Endothelial cell (in vitro differentiated cells): Measurements from ENCODE around the gene TNFAIP2. TPM values are rescaled to one million over a fixed set of nuclear protein-coding genes. Genes with fewer than 3 reads are reported as not detected.

ENCODE experiments used
- DNase-seq: peaks from one replicate; pipeline ENCODE4 v3.0.0; 2021; ENCODE audit warnings: low spot score
- H3K27ac Mint-ChIP-seq: one replicate; pipeline ENCODE4 v1.8.0; 2021; ENCODE audit warnings: mixed read lengths, inconsistent platforms; ENCODE audit not compliant: unreplicated experiment
- H3K27me3 Mint-ChIP-seq: one replicate; pipeline ENCODE4 v1.8.0; 2021; ENCODE audit warnings: mild to moderate bottlenecking, moderate library complexity, mixed read lengths, inconsistent platforms; ENCODE audit not compliant: unreplicated experiment
- H3K36me3 Mint-ChIP-seq: one replicate; pipeline ENCODE4 v1.8.0; 2021; ENCODE audit warnings: mild to moderate bottlenecking, low read depth, mixed read lengths, inconsistent platforms; ENCODE audit not compliant: unreplicated experiment
- H3K4me1 Mint-ChIP-seq: one replicate; pipeline ENCODE4 v1.8.0; 2021; ENCODE audit warnings: mild to moderate bottlenecking, mixed read lengths, inconsistent platforms; ENCODE audit not compliant: unreplicated experiment
- H3K4me3 Mint-ChIP-seq: one replicate; pipeline ENCODE4 v1.8.0; 2021; ENCODE audit warnings: mild to moderate bottlenecking, mixed read lengths, inconsistent platforms; ENCODE audit not compliant: unreplicated experiment
- H3K9me3 Mint-ChIP-seq: one replicate; pipeline ENCODE4 v1.8.0; 2021; ENCODE audit warnings: mixed read lengths, inconsistent platforms; ENCODE audit not compliant: unreplicated experiment
- total RNA-seq: library from RNA; stranded (reverse); fragmentation: NEBNext Ultra II Directional; extraction: Animal tissue kit (Norgen Biotek cat#: 25700); gene quantifications from one replicate; pipeline ENCODE4 v1.2.1, GENCODE V29; 2021; ENCODE audit not compliant: unreplicated experiment
- TF ChIP-seq, protein P1 (sequence below): fragments of 200-600 bp; sonication (generic); IDR thresholded peaks from one replicate; pipeline ENCODE4 v1.5.0; 2021; ENCODE audit warnings: antibody characterized with exemption; ENCODE audit not compliant: unreplicated experiment

Gene TNFAIP2
- total RNA-seq, 1 donor from 2014 or later, result 163 TPM

DNA sequence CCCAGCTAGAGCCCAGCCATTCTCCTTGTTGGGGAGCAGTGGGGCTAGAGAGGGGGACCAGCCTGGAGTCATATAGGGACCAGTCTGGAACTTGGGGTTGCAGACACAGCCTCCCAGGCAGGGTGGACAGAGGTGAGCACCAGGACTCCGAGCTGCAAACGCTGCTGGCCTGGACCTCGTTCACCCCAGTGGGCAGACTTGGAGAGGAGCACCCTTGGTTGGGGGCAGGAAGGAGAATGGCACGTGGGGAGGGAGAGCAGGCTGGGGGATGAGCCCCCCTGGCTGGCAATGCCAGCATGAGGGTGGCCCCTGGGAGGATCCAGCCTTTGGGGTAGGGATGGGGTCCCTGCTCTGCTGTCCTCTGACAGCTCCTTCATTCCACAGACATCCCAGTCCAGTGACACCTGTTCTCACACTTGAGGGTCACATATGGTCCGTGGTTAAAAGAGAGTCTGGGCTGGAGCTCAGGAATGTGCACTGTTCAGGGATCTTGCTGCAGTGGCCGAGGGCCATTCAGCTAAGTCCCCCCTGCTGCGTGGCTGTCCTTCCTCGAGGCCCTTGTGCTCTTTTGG lies 36.4 kb upstream of the TNFAIP2 start:
- no peak for DNase-seq
- H3K4me1 Mint-ChIP-seq, result no peaks in the 10 kb centered on the region
- no peaks in the 10 kb centered on the region for H3K9me3 Mint-ChIP-seq
- TF ChIP-seq, protein P1, sequence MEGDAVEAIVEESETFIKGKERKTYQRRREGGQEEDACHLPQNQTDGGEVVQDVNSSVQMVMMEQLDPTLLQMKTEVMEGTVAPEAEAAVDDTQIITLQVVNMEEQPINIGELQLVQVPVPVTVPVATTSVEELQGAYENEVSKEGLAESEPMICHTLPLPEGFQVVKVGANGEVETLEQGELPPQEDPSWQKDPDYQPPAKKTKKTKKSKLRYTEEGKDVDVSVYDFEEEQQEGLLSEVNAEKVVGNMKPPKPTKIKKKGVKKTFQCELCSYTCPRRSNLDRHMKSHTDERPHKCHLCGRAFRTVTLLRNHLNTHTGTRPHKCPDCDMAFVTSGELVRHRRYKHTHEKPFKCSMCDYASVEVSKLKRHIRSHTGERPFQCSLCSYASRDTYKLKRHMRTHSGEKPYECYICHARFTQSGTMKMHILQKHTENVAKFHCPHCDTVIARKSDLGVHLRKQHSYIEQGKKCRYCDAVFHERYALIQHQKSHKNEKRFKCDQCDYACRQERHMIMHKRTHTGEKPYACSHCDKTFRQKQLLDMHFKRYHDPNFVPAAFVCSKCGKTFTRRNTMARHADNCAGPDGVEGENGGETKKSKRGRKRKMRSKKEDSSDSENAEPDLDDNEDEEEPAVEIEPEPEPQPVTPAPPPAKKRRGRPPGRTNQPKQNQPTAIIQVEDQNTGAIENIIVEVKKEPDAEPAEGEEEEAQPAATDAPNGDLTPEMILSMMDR, result no peak
- peaks cover 10% of the 10 kb centered on the region for H3K27me3 Mint-ChIP-seq
- H3K27ac Mint-ChIP-seq, result no peak overlapping the region
- H3K4me3 Mint-ChIP-seq, result no peak overlapping the region
- no peaks in the 10 kb centered on the region for H3K36me3 Mint-ChIP-seq

- Mint-ChIP-seq H3K4me1 (no peaks in the 10 kb centered on the region), H3K27ac (no peak overlapping the region), H3K9me3 (no peaks in the 10 kb centered on the region), H3K27me3 (peaks cover 10% of the 10 kb centered on the region), H3K36me3 (no peaks in the 10 kb centered on the region), H3K4me3 (no peak overlapping the region)
- DNase-seq, result no peak
- TF ChIP-seq, protein P1, result no peak
Observed at GRCh38 chr14:103087343-103087835, 35.9 kb upstream of the TNFAIP2 start.

DNA sequence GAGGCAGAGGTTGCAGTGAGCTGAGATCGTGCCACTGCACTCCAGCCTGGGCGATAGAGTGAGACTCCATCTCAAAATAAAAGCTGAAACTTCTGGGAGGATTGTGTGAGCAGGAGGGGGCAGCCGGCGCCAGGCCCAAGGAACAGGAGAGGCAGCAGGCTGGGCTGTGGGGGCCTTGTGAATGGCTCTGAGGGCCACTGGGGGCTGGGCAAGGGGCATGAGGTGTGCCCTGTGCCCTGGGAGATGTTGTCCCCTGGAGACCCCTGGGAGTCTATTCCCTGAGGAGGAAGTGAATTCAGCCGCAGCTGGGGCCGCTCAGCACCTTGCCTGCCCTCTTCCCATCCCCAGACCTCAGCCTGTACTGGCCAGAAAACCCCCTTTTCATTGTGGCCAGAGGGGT lies 34.3 kb upstream of the TNFAIP2 start:
- Mint-ChIP-seq H3K4me3 (no peak overlapping the region), H3K9me3 (no peaks in the 10 kb centered on the region), H3K36me3 (no peaks in the 10 kb centered on the region), H3K27me3 (peaks cover 10% of the 10 kb centered on the region), H3K4me1 (no peaks in the 10 kb centered on the region), H3K27ac (no peak overlapping the region)
- TF ChIP-seq, protein P1, result no peak
- no peak for DNase-seq

GRCh38 chr14:103089386-103090335 lies 33.6 kb upstream of the TNFAIP2 start:
- H3K27me3 Mint-ChIP-seq, result peaks cover 7% of the 10 kb centered on the region
- no peak overlapping the region for H3K27ac Mint-ChIP-seq
- H3K9me3 Mint-ChIP-seq, result no peaks in the 10 kb centered on the region
- DNase-seq, result no peak
- no peaks in the 10 kb centered on the region for H3K36me3 Mint-ChIP-seq
- no peaks in the 10 kb centered on the region for H3K4me1 Mint-ChIP-seq
- TF ChIP-seq, protein P1, result no peak
- H3K4me3 Mint-ChIP-seq, result no peak overlapping the region
